ENCODE results near the gene SCAF1.
A peak's percentile ranks its signal among the peaks of the same experiment; 100 is the strongest.

DNA sequence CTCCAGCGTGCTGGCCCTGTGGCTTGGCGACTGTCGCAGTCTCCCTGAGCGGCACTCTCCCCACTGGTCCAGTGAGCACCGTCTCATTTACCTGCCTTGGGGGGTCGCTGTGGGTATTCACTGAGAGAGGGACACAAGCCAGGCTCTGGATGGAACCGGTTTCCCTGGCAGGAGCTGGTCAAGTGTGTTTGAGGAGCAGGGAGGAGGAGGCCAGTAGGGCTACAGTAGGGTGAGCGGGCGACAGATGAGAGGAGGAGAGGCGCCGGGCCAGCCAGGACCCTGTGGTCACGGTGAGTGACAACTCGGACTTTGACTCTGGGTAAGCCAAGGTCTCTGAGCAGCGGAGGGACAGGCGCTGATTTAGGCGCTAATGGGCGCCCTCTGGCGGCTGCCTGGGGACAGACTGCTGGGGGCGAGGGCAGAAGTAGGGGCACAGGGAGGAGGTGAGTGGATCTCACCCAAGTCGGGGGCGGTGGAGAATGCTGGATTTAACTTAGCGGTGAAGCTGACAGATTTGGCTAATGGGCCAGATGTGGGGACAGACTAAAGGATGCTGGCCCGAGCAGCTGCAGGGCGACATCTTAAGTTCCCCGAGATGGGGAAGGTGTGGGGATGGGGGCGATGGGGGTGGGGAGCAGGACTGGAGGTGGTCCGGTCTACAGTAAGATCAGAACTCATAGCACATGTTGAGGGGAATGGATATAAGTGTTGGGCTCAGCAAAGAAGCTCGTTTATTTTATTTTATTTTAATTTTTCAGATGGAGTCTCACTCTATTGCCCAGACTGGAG lies 30.3 kb downstream of the SCAF1 start:
- TF ChIP-seq, protein P1, sequence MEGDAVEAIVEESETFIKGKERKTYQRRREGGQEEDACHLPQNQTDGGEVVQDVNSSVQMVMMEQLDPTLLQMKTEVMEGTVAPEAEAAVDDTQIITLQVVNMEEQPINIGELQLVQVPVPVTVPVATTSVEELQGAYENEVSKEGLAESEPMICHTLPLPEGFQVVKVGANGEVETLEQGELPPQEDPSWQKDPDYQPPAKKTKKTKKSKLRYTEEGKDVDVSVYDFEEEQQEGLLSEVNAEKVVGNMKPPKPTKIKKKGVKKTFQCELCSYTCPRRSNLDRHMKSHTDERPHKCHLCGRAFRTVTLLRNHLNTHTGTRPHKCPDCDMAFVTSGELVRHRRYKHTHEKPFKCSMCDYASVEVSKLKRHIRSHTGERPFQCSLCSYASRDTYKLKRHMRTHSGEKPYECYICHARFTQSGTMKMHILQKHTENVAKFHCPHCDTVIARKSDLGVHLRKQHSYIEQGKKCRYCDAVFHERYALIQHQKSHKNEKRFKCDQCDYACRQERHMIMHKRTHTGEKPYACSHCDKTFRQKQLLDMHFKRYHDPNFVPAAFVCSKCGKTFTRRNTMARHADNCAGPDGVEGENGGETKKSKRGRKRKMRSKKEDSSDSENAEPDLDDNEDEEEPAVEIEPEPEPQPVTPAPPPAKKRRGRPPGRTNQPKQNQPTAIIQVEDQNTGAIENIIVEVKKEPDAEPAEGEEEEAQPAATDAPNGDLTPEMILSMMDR (conservative IDR thresholded peaks at IDR 0.05; ENCODE audit: low read depth in 2 of 2), result peak; percentile 89 to 93
- no peak for TF ChIP-seq EZH2phosphoT487 (IDR thresholded peaks at IDR 0.05; ENCODE audit: unreplicated experiment)
- no peak for TF ChIP-seq EZH2 (IDR thresholded peaks at IDR 0.05; ENCODE audit: low read depth, unreplicated experiment)
- no peak for TF ChIP-seq POLR2AphosphoS5 (IDR thresholded peaks at IDR 0.05; ENCODE audit: low read depth)
- TF ChIP-seq, protein P2, sequence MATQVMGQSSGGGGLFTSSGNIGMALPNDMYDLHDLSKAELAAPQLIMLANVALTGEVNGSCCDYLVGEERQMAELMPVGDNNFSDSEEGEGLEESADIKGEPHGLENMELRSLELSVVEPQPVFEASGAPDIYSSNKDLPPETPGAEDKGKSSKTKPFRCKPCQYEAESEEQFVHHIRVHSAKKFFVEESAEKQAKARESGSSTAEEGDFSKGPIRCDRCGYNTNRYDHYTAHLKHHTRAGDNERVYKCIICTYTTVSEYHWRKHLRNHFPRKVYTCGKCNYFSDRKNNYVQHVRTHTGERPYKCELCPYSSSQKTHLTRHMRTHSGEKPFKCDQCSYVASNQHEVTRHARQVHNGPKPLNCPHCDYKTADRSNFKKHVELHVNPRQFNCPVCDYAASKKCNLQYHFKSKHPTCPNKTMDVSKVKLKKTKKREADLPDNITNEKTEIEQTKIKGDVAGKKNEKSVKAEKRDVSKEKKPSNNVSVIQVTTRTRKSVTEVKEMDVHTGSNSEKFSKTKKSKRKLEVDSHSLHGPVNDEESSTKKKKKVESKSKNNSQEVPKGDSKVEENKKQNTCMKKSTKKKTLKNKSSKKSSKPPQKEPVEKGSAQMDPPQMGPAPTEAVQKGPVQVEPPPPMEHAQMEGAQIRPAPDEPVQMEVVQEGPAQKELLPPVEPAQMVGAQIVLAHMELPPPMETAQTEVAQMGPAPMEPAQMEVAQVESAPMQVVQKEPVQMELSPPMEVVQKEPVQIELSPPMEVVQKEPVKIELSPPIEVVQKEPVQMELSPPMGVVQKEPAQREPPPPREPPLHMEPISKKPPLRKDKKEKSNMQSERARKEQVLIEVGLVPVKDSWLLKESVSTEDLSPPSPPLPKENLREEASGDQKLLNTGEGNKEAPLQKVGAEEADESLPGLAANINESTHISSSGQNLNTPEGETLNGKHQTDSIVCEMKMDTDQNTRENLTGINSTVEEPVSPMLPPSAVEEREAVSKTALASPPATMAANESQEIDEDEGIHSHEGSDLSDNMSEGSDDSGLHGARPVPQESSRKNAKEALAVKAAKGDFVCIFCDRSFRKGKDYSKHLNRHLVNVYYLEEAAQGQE (IDR thresholded peaks at IDR 0.05; ENCODE audit: unreplicated experiment), result no peak
- no peak for TF ChIP-seq JUNB (IDR thresholded peaks at IDR 0.05; ENCODE audit: unreplicated experiment)
- TF ChIP-seq CREB1 (CRISPR knock-in tag; IDR thresholded peaks at IDR 0.05; ENCODE audit: low read depth), result no peak
- no peak for TF ChIP-seq STAT1 (IDR thresholded peaks at IDR 0.05; ENCODE audit: unreplicated experiment)
- no peak for TF ChIP-seq ZNF331 (CRISPR knock-in tag; IDR thresholded peaks at IDR 0.05; ENCODE audit: low read depth)

Measured in GM23338 (cell line).